Measurements from ENCODE around the gene TBC1D4. TPM values are rescaled to one million over a fixed set of nuclear protein-coding genes. Genes with fewer than 3 reads are reported as not detected.
"Not testable (repeated sequence)": the region's sequence is repeated elsewhere in the genome, so short reads cannot be mapped to it uniquely, and the experiment has no call there.

The TBC1D4 gene
- polyA plus RNA-seq, 2 donors, result 5.8 to 7.7 TPM

DNA sequence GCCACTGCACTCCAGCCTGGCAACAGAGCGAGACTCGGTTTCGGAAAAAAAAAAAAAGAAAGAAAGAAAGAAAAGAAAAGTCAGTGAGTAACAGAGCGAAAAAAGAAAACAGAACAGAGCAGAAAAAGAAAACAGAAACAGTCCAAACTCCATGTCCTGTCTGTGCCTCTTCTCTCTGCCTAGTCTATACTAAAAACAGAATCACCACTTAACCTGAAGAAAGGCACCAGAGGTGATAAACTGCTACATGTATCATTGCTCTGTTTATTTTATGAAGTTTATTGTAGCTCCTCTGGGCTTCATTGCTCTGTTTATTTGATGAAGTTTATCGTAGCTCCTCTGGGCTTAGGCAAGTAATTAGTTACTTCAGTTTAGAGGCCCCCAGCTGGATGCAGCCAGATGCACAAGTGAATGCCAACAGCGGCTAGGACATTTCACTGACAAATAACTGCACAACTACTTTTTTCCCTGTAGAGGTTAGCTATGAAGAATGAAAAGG, 39.2 kb downstream of the TBC1D4 start:
- Histone ChIP-seq H3K27me3 (ENCODE audit: control insufficient read depth in 1 of 2, insufficient read depth in 2 of 2, low read length in 2 of 2) (no peaks in the 10 kb centered on the region), H3K27ac (ENCODE audit: low read depth in 2 of 2, low read length in 1 of 2) (no peak overlapping the region), H3K4me1 (ENCODE audit: control insufficient read depth in 2 of 2, insufficient read depth in 2 of 2, low read length in 1 of 2) (no peaks in the 10 kb centered on the region), H3K9me3 (ENCODE audit: control insufficient read depth in 2 of 2, insufficient read depth in 1 of 2, low read depth in 1 of 2, low read length in 1 of 2) (no peaks in the 10 kb centered on the region), H3K4me3 (ENCODE audit: low read depth in 1 of 2, low read length in 2 of 2) (no peak overlapping the region), H3K36me3 (ENCODE audit: control insufficient read depth in 2 of 2, insufficient read depth in 2 of 2, low read length in 1 of 2) (no peaks in the 10 kb centered on the region)
- 74 to 89% methylated on average over 6 of the region's 6 CpGs for WGBS, 2 donors

- Histone ChIP-seq H3K36me3 (ENCODE audit: control insufficient read depth in 2 of 2, insufficient read depth in 2 of 2, low read length in 1 of 2) (no peaks in the 10 kb centered on the region), H3K27ac (ENCODE audit: low read depth in 2 of 2, low read length in 1 of 2) (no peak overlapping the region), H3K4me1 (ENCODE audit: control insufficient read depth in 2 of 2, insufficient read depth in 2 of 2, low read length in 1 of 2) (no peaks in the 10 kb centered on the region), H3K4me3 (ENCODE audit: low read depth in 1 of 2, low read length in 2 of 2) (no peak overlapping the region), H3K27me3 (ENCODE audit: control insufficient read depth in 1 of 2, insufficient read depth in 2 of 2, low read length in 2 of 2) (no peaks in the 10 kb centered on the region), H3K9me3 (ENCODE audit: control insufficient read depth in 2 of 2, insufficient read depth in 1 of 2, low read depth in 1 of 2, low read length in 1 of 2) (no peaks in the 10 kb centered on the region)
- WGBS, 2 donors, result 66 to 83% methylated on average over 2 of the region's 2 CpGs
Observed at GRCh38 chr13:75440100-75440499, 41.9 kb downstream of the TBC1D4 start.

- no peaks in the 10 kb centered on the region for H3K27me3 ChIP-seq (ENCODE audit: control insufficient read depth in 1 of 2, insufficient read depth in 2 of 2, low read length in 2 of 2)
- no peaks in the 10 kb centered on the region for H3K9me3 ChIP-seq (ENCODE audit: control insufficient read depth in 2 of 2, insufficient read depth in 1 of 2, low read depth in 1 of 2, low read length in 1 of 2)
- 52 to 55% methylated on average over 4 of the region's 4 CpGs for WGBS, 2 donors
- no peaks in the 10 kb centered on the region for H3K36me3 ChIP-seq (ENCODE audit: control insufficient read depth in 2 of 2, insufficient read depth in 2 of 2, low read length in 1 of 2)
- H3K4me1 ChIP-seq (ENCODE audit: control insufficient read depth in 2 of 2, insufficient read depth in 2 of 2, low read length in 1 of 2), result no peaks in the 10 kb centered on the region
- H3K27ac ChIP-seq (ENCODE audit: low read depth in 2 of 2, low read length in 1 of 2), result no peak overlapping the region
- no peak overlapping the region for H3K4me3 ChIP-seq (ENCODE audit: low read depth in 1 of 2, low read length in 2 of 2)
Observed at GRCh38 chr13:75437582-75438318, 44.2 kb downstream of the TBC1D4 start.

- not testable (repeated sequence) for H3K4me1 ChIP-seq (ENCODE audit: control insufficient read depth in 2 of 2, insufficient read depth in 2 of 2, low read length in 1 of 2); H3K4me3 ChIP-seq (ENCODE audit: low read depth in 1 of 2, low read length in 2 of 2); H3K27ac ChIP-seq (ENCODE audit: low read depth in 2 of 2, low read length in 1 of 2); H3K36me3 ChIP-seq (ENCODE audit: control insufficient read depth in 2 of 2, insufficient read depth in 2 of 2, low read length in 1 of 2); H3K9me3 ChIP-seq (ENCODE audit: control insufficient read depth in 2 of 2, insufficient read depth in 1 of 2, low read depth in 1 of 2, low read length in 1 of 2); H3K27me3 ChIP-seq (ENCODE audit: control insufficient read depth in 1 of 2, insufficient read depth in 2 of 2, low read length in 2 of 2)
- WGBS, 2 donors, result 96 to 97% methylated on average over 2 of the region's 2 CpGs
Observed at GRCh38 chr13:75434126-75434525, 47.8 kb downstream of the TBC1D4 start.

DNA sequence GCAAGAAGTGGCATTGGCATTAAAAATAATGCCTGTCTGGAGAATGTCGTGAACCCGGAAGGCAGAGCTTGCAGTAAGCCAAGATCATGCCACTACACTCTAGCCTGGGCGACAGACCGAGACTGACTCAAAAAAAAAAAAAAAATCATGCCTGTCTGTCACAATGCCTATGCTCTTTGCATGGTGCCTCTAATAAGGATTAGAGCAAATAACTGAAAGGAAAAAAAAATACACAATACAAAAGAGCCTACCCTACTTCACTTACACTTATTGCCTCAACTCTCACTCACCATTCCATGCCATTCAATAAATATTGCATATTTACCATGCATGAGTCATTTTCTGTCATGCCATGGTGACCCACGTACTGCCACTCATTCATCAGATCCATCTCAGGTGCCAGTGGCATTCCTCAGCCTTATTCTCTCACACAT, 49.1 kb downstream of the TBC1D4 start:
- Histone ChIP-seq H3K4me1 (ENCODE audit: control insufficient read depth in 2 of 2, insufficient read depth in 2 of 2, low read length in 1 of 2) (no peaks in the 10 kb centered on the region), H3K36me3 (ENCODE audit: control insufficient read depth in 2 of 2, insufficient read depth in 2 of 2, low read length in 1 of 2) (no peaks in the 10 kb centered on the region), H3K9me3 (ENCODE audit: control insufficient read depth in 2 of 2, insufficient read depth in 1 of 2, low read depth in 1 of 2, low read length in 1 of 2) (no peaks in the 10 kb centered on the region), H3K27me3 (ENCODE audit: control insufficient read depth in 1 of 2, insufficient read depth in 2 of 2, low read length in 2 of 2) (no peaks in the 10 kb centered on the region), H3K4me3 (ENCODE audit: low read depth in 1 of 2, low read length in 2 of 2) (no peak overlapping the region), H3K27ac (ENCODE audit: low read depth in 2 of 2, low read length in 1 of 2) (no peak overlapping the region)
- 51 to 52% methylated on average over 5 of the region's 5 CpGs for WGBS, 2 donors

- H3K4me3 ChIP-seq (ENCODE audit: low read depth in 1 of 2, low read length in 2 of 2), result no peak overlapping the region
- no peaks in the 10 kb centered on the region for H3K27me3 ChIP-seq (ENCODE audit: control insufficient read depth in 1 of 2, insufficient read depth in 2 of 2, low read length in 2 of 2)
- H3K9me3 ChIP-seq (ENCODE audit: control insufficient read depth in 2 of 2, insufficient read depth in 1 of 2, low read depth in 1 of 2, low read length in 1 of 2), result no peaks in the 10 kb centered on the region
- no peaks in the 10 kb centered on the region for H3K36me3 ChIP-seq (ENCODE audit: control insufficient read depth in 2 of 2, insufficient read depth in 2 of 2, low read length in 1 of 2)
- H3K4me1 ChIP-seq (ENCODE audit: control insufficient read depth in 2 of 2, insufficient read depth in 2 of 2, low read length in 1 of 2), result no peaks in the 10 kb centered on the region
- no peak overlapping the region for H3K27ac ChIP-seq (ENCODE audit: low read depth in 2 of 2, low read length in 1 of 2)
- WGBS, 2 donors, result 54% methylated on average over 2 of the region's 2 CpGs
Observed at GRCh38 chr13:75432045-75432444, 49.9 kb downstream of the TBC1D4 start.

DNA sequence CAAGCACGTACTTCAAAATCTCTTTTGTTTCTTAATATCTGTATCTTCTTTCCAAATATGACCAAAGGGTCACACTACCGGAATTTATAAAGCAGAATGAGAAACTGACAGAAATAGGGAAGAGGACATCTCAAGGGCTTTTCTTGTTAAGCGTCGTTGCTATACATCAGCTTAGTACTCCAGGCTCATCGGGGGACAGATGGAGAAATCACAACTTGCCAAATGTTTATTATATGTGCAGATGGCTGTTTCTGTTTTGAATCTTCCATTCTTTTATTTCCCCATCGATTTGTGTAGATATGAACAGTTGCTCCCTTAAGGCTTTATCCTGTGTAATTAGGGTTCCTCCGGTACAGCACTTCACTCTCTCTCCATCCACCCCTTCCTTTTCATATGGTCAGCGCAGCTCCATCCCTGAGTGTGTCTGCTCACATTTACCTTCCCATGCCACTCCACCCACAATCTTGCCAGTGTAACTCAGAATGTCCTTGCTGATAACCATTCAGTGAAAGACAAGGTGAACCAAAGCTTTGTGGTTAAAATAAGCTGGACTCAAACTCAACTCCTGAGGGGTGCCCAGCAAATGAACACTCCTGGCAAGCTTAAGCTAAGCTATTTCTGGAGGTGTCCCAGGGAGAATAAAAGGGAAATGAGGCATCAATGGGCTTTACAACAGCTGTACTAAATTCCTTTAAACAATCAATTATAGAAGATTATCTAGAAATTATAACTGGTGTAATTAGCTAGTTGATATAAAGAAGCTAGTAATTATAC, 51.3 kb downstream of the TBC1D4 start:
- WGBS, 2 donors, result 76 to 80% methylated on average over 8 of the region's 8 CpGs
- H3K27ac ChIP-seq (ENCODE audit: low read depth in 2 of 2, low read length in 1 of 2), result no peak overlapping the region
- H3K4me1 ChIP-seq (ENCODE audit: control insufficient read depth in 2 of 2, insufficient read depth in 2 of 2, low read length in 1 of 2), result no peaks in the 10 kb centered on the region
- H3K36me3 ChIP-seq (ENCODE audit: control insufficient read depth in 2 of 2, insufficient read depth in 2 of 2, low read length in 1 of 2), result no peaks in the 10 kb centered on the region
- no peak overlapping the region for H3K4me3 ChIP-seq (ENCODE audit: low read depth in 1 of 2, low read length in 2 of 2)
- no peaks in the 10 kb centered on the region for H3K27me3 ChIP-seq (ENCODE audit: control insufficient read depth in 1 of 2, insufficient read depth in 2 of 2, low read length in 2 of 2)
- H3K9me3 ChIP-seq (ENCODE audit: control insufficient read depth in 2 of 2, insufficient read depth in 1 of 2, low read depth in 1 of 2, low read length in 1 of 2), result no peaks in the 10 kb centered on the region

- no peaks in the 10 kb centered on the region for H3K27me3 ChIP-seq (ENCODE audit: control insufficient read depth in 1 of 2, insufficient read depth in 2 of 2, low read length in 2 of 2)
- H3K36me3 ChIP-seq (ENCODE audit: control insufficient read depth in 2 of 2, insufficient read depth in 2 of 2, low read length in 1 of 2), result no peaks in the 10 kb centered on the region
- H3K4me1 ChIP-seq (ENCODE audit: control insufficient read depth in 2 of 2, insufficient read depth in 2 of 2, low read length in 1 of 2), result no peaks in the 10 kb centered on the region
- no peak overlapping the region for H3K4me3 ChIP-seq (ENCODE audit: low read depth in 1 of 2, low read length in 2 of 2)
- H3K9me3 ChIP-seq (ENCODE audit: control insufficient read depth in 2 of 2, insufficient read depth in 1 of 2, low read depth in 1 of 2, low read length in 1 of 2), result no peaks in the 10 kb centered on the region
- H3K27ac ChIP-seq (ENCODE audit: low read depth in 2 of 2, low read length in 1 of 2), result no peak overlapping the region
Observed at GRCh38 chr13:75426421-75426820, 55.5 kb downstream of the TBC1D4 start.

- 89 to 95% methylated on average over 3 of the region's 3 CpGs for WGBS, 2 donors
- no peaks in the 10 kb centered on the region for H3K4me1 ChIP-seq (ENCODE audit: control insufficient read depth in 2 of 2, insufficient read depth in 2 of 2, low read length in 1 of 2)
- H3K27me3 ChIP-seq (ENCODE audit: control insufficient read depth in 1 of 2, insufficient read depth in 2 of 2, low read length in 2 of 2), result no peaks in the 10 kb centered on the region
- H3K4me3 ChIP-seq (ENCODE audit: low read depth in 1 of 2, low read length in 2 of 2), result no peak overlapping the region
- no peaks in the 10 kb centered on the region for H3K36me3 ChIP-seq (ENCODE audit: control insufficient read depth in 2 of 2, insufficient read depth in 2 of 2, low read length in 1 of 2)
- no peak overlapping the region for H3K27ac ChIP-seq (ENCODE audit: low read depth in 2 of 2, low read length in 1 of 2)
- no peaks in the 10 kb centered on the region for H3K9me3 ChIP-seq (ENCODE audit: control insufficient read depth in 2 of 2, insufficient read depth in 1 of 2, low read depth in 1 of 2, low read length in 1 of 2)
Observed at GRCh38 chr13:75425216-75426009, 56.6 kb downstream of the TBC1D4 start.
